ENCODE measurements around the gene SMPD4. TPM values are rescaled to one million over a fixed set of nuclear protein-coding genes. Genes with fewer than 3 reads are reported as not detected.
"Not testable (repeated sequence)": the region's sequence is repeated elsewhere in the genome, so short reads cannot be mapped to it uniquely, and the experiment has no call there.

Gene SMPD4
- total and polyA plus RNA-seq, 2 of the 13 experiments (the other 11 are each of a cell fraction or from before 2014, with no cell fraction given) = 63.2 to 70.5 TPM

DNA sequence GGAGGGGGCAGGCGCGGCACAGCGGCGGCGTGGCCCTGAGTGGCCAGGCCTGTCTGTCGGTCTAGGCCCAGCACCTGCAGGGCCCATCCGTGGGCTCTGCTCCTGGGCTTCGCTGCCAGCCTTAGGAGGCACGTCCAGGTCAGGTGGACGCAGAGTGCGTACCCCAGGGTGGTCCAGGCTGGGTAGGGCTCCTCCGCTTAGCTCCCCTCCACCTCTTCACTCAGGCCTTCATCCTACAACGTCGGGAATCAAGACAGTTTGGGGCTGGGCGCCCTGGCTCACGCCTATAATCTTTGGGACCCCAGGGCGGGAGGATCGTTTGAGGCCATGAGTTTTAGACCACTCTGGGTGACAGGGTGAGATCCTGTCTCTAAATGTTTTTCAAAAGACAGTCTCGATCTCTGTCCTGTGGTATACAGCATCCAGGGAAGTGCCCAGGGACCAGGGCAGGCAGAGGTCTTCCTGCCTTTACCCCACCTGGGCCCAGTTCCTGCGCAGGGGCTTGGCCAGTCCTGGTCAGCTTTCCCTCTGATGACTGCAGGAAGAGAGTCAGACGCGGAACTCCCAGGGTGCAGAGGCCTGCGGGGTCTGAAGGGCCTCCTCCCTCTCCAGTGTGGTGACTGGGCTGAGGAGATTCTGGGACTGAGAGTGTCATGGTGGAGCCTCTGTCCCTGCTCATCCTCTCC is 1.6 kb upstream of the SMPD4 start (continued):
- peak; percentile 32; the same call in 1 of the 2 replicates for TF ChIP-seq TAF1 (CRISPR knock-in tag; IDR thresholded peaks at IDR 0.05)

DNA sequence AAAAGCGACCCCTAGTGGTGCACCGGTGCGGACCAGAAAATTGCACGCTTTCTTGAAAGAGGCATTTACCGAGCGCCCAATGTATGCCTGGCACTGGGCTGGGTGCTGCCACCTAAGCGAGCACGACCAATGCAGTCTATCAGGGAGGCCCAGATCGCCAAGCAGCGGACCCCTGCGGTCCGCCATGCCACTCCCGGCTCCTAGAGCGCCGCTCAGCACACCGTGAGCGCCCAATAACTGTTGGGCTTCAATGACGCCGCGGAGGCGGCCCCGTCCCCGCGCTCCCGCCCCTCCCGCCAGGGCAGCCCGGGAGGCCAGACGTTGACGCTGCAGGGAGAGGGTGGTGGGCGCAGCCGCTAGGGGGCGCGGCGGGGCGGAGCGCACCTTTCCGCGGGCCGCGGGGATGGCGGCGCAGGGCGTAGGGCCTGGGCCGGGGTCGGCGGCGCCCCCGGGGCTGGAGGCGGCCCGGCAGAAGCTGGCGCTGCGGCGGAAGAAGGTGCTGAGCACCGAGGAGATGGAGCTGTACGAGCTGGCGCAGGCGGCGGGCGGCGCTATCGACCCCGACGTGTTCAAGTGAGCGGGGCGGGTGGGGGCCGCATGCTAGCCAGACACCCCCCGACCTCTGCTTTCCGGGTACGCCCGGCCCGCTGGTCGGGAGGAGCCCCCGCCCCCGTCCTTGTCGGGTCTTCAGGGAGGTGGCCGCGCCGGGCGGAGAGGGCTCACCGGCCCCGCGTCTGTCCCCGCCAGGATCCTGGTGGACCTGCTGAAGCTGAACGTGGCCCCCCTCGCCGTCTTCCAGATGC is 679 bp upstream of the SMPD4 start, which contains the start of gene MZT2B:
TSS of gene MZT2B (plus strand) at position 383 of the 803 bp plus-strand sequence. CDS start at position 404, 21 bp downstream.
- H3K79me2 ChIP-seq (ENCODE audit: insufficient read depth, low read length) = peaks cover 65% of the 10 kb centered on the region
- ATAC-seq (peak; percentile 86), DNase-seq (ENCODE audit: low spot score) (peak; percentile 87)
- intact Hi-C loops (cut with micrococcal nuclease; ENCODE audit: unreplicated experiment) (loop anchor here (1.0 kb wide), 1 partner anchor 155 kb away; no protein-coding TSS in a partner anchor), in situ Hi-C loops (cut with HindIII; ENCODE audit: extremely low pct_ligation_motif_present, low pct_unique_long_range_greater_than_20kb) (loop anchor here (5.0 to 25.0 kb wide), 2 partner anchors 150 to 1305 kb away; partner anchors contain the start of genes MZT2A and TUBA3D)
- not testable (repeated sequence) for BruUV-seq (replicated peaks); H4K20me1 ChIP-seq (ENCODE audit: insufficient read depth, low read length); H3K9me3 ChIP-seq (ENCODE audit: low read length); H3K27me3 ChIP-seq (ENCODE audit: control insufficient read depth in 1 of 2, insufficient read depth in 2 of 2, low read length in 2 of 2); FAIRE-seq; H2AFZ ChIP-seq (ENCODE audit: low read length)
- peaks cover 35% of the 10 kb centered on the region for H3K4me1 ChIP-seq (ENCODE audit: insufficient read depth, low read length)
- ChIA-PET POLR2A (interaction anchor here (0.7 to 1.8 kb wide), 11 partner anchors 12 to 173 kb away, joined by 3 to 32 read pairs (median 4); partner anchors contain the start of genes IMP4 and PTPN18), CTCF (ENCODE audit: low intra/inter-chr PET ratio, low total read pairs) (interaction anchor here (1.6 to 1.8 kb wide), 2 partner anchors 146 to 151 kb away, joined by 5 to 19 read pairs; no protein-coding TSS in a partner anchor)
- WGBS (ENCODE audit: low lambda C conversion rate) = 1% methylated on average over 19 of the region's 86 CpGs
- peak within 1 kb of the TSS; percentile 97 to 99 (median 99) for H3K4me3 ChIP-seq (replicated peaks in 1 of 3; ENCODE audit: insufficient read depth in 1 of 3, low read depth in 2 of 3, low read length in 3 of 3)
- peak within 1 kb of the TSS; percentile 92 for H3K27ac ChIP-seq (ENCODE audit: extremely low read length, insufficient read depth, low read length)
- H3K36me3 ChIP-seq (replicated peaks in 1 of 2; ENCODE audit: control insufficient read depth in 1 of 2, insufficient read depth in 2 of 2, low read length in 2 of 2) = peaks cover 5 to 14% of the 10 kb centered on the region in 2 experiments; a peak in 3 of 5 replicates
- H3K4me2 ChIP-seq (ENCODE audit: low read depth, low read length) = peak within 1 kb of the TSS; percentile 86
- H3K9ac ChIP-seq (ENCODE audit: insufficient read depth, low read depth, low read length) = peak within 1 kb of the TSS; percentile 99
- 0 out of 2 replicates have a peak, but pooled peaks have one; percentile 28 for TF ChIP-seq MTA1 (CRISPR knock-in tag; IDR thresholded peaks at IDR 0.05; ENCODE audit: borderline replicate concordance)
- TF ChIP-seq NR2C2 (CRISPR knock-in tag; IDR thresholded peaks at IDR 0.05; ENCODE audit: borderline replicate concordance) = 0 out of 2 replicates have a peak, but pooled peaks have one; percentile 25
- peak; percentile 93 for TF ChIP-seq HNRNPL (IDR thresholded peaks at IDR 0.05; ENCODE audit: low read depth, low read length)
- peak; percentile 48; the same call in 1 of the 2 replicates for TF ChIP-seq ZNF776 (CRISPR knock-in tag; IDR thresholded peaks at IDR 0.05)
- TF ChIP-seq, protein P1, sequence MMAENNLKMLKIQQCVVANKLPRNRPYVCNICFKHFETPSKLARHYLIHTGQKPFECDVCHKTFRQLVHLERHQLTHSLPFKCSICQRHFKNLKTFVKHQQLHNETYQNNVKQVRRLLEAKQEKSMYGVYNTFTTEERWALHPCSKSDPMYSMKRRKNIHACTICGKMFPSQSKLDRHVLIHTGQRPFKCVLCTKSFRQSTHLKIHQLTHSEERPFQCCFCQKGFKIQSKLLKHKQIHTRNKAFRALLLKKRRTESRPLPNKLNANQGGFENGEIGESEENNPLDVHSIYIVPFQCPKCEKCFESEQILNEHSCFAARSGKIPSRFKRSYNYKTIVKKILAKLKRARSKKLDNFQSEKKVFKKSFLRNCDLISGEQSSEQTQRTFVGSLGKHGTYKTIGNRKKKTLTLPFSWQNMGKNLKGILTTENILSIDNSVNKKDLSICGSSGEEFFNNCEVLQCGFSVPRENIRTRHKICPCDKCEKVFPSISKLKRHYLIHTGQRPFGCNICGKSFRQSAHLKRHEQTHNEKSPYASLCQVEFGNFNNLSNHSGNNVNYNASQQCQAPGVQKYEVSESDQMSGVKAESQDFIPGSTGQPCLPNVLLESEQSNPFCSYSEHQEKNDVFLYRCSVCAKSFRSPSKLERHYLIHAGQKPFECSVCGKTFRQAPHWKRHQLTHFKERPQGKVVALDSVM (CRISPR knock-in tag; IDR thresholded peaks at IDR 0.05) = 0 out of 2 replicates have a peak, but pooled peaks have one; percentile 5
- TF ChIP-seq ARNT2 (CRISPR knock-in tag; IDR thresholded peaks at IDR 0.05; ENCODE audit: low read depth) = peak; percentile 58
- peak; percentile 26 for TF ChIP-seq ZNF816 (CRISPR knock-in tag; IDR thresholded peaks at IDR 0.05; ENCODE audit: borderline replicate concordance)
- TF ChIP-seq ZNF121 (CRISPR knock-in tag; IDR thresholded peaks at IDR 0.05) = 0 out of 2 replicates have a peak, but pooled peaks have one; percentile 43
- TF ChIP-seq, protein P2, sequence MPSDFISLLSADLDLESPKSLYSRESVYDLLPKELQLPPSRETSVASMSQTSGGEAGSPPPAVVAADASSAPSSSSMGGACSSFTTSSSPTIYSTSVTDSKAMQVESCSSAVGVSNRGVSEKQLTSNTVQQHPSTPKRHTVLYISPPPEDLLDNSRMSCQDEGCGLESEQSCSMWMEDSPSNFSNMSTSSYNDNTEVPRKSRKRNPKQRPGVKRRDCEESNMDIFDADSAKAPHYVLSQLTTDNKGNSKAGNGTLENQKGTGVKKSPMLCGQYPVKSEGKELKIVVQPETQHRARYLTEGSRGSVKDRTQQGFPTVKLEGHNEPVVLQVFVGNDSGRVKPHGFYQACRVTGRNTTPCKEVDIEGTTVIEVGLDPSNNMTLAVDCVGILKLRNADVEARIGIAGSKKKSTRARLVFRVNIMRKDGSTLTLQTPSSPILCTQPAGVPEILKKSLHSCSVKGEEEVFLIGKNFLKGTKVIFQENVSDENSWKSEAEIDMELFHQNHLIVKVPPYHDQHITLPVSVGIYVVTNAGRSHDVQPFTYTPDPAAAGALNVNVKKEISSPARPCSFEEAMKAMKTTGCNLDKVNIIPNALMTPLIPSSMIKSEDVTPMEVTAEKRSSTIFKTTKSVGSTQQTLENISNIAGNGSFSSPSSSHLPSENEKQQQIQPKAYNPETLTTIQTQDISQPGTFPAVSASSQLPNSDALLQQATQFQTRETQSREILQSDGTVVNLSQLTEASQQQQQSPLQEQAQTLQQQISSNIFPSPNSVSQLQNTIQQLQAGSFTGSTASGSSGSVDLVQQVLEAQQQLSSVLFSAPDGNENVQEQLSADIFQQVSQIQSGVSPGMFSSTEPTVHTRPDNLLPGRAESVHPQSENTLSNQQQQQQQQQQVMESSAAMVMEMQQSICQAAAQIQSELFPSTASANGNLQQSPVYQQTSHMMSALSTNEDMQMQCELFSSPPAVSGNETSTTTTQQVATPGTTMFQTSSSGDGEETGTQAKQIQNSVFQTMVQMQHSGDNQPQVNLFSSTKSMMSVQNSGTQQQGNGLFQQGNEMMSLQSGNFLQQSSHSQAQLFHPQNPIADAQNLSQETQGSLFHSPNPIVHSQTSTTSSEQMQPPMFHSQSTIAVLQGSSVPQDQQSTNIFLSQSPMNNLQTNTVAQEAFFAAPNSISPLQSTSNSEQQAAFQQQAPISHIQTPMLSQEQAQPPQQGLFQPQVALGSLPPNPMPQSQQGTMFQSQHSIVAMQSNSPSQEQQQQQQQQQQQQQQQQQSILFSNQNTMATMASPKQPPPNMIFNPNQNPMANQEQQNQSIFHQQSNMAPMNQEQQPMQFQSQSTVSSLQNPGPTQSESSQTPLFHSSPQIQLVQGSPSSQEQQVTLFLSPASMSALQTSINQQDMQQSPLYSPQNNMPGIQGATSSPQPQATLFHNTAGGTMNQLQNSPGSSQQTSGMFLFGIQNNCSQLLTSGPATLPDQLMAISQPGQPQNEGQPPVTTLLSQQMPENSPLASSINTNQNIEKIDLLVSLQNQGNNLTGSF (CRISPR knock-in tag; IDR thresholded peaks at IDR 0.05) = peak; percentile 80; the same call in 1 of the 2 replicates
- TF ChIP-seq ZNF792 (CRISPR knock-in tag; IDR thresholded peaks at IDR 0.05) = 0 out of 2 replicates have a peak, but pooled peaks have one; percentile 6
- peak; percentile 74 for TF ChIP-seq RBFOX2 (IDR thresholded peaks at IDR 0.05; ENCODE audit: low read depth, low read length)
- TF ChIP-seq STAG1 (CRISPR knock-in tag; IDR thresholded peaks at IDR 0.05) = peak; percentile 54

Measured in HepG2 (cell line).